Cardiac muscle cell (in vitro differentiated cells and primary cell): Measurements from ENCODE around the gene NOP14. TPM values are rescaled to one million over a fixed set of nuclear protein-coding genes. Genes with fewer than 3 reads are reported as not detected.
"Not testable (repeated sequence)": the region's sequence is repeated elsewhere in the genome, so short reads cannot be mapped to it uniquely, and the experiment has no call there.

Experiments used
- DNase-seq, 2 donors: peaks; one replicate each; pipeline versions ENCODE4 v3.0.0 to v3.0.0-alpha.2; 2010 to 2017; ENCODE audit warnings: low read depth in 1 of 2, low spot score in 1 of 2
- H3K27ac ChIP-seq: fragments of 200-600 bp; sonication (generic); 2 replicates; pipeline ENCODE4 v1.5.1; 2016
- H3K27me3 ChIP-seq: fragments of 200-600 bp; sonication (generic); 2 replicates; pipeline ENCODE4 v1.6.0; 2016; ENCODE audit warnings: control low read depth
- H3K36me3 ChIP-seq: fragments of 200-600 bp; sonication (generic); 2 replicates; pipeline ENCODE4 v1.5.1; 2016; ENCODE audit warnings: control low read depth
- H3K4me1 ChIP-seq: fragments of 200-600 bp; sonication (generic); 2 replicates; pipeline ENCODE4 v1.8.1; 2017; ENCODE audit warnings: low read depth, mild to moderate bottlenecking, mixed run types
- H3K4me3 ChIP-seq: fragments of 200-600 bp; sonication (generic); 2 replicates; pipeline ENCODE4 v1.5.1; 2016; ENCODE audit warnings: mild to moderate bottlenecking
- H3K9me3 ChIP-seq: fragments of 200-600 bp; sonication (generic); 2 replicates; pipeline ENCODE4 v1.5.1; 2017; ENCODE audit warnings: low read depth, mild to moderate bottlenecking, control low read depth
- CTCF ChIP-seq: IDR thresholded peaks from 2 replicates; pipeline ENCODE4 v1.5.1; 2012; ENCODE audit warnings: low read depth, mild to moderate bottlenecking, low read length
- polyA plus RNA-seq: library from polyadenylated mRNA; unstranded; fragments of >200 nt; fragmentation: Nextera tagmentation; extraction: Ambion mirVana; gene quantifications from 2 replicates; pipeline ENCODE4 v1.2.1, GENCODE V29; 2016
- total RNA-seq: library from RNA; depleted of rRNA; stranded (reverse); fragments of >200 nt; gene quantifications from 2 replicates; pipeline ENCODE4 v1.2.3, GENCODE V29; 2016

The NOP14 gene
- total and polyA plus RNA-seq, 2 experiments from 2014 or later = 17.6 to 19.8 TPM

DNA sequence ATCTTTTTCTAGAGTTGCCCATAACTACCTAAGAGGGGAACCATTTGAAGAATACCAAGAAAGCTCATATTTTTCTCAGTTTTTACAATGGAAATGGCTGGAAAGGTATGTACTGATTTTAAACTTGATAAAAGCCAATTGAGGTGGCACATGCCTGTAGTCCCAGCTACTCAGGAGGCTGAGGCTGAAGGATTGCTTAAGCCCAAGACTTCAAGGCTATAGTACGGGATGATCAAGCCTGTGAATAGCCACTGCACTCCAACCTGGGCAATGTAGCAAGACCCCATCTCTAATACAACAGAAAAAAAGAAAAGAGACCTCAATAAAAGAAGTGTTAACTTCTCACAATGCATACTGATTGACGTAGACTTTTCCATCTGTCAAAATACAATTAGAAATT lies 44.5 kb upstream of the NOP14 start:
- no peak overlapping the region for H3K4me3 ChIP-seq

DNA sequence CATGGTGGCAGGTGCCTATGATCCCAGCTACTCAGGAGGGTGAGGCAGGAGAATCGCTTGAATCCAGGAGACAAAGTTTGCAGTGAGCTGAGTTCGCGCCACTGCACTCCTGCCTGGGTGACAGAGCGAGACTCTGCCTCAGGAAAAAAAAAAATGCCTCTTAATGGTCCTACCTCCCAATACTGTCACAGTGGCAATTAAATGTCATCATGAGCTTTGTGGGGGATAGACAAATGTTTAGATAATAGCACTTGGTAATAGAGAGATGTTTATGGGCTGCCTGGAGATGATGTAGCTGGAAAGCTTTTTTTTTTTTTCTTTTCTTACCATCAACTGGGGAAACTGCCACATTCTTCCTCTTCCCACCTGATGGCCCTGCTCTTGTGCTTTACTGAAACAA lies 33.2 kb upstream of the NOP14 start:
- Histone ChIP-seq H3K27ac (no peak overlapping the region), H3K9me3 (no peaks in the 10 kb centered on the region), H3K36me3 (no peaks in the 10 kb centered on the region), H3K4me3 (no peak overlapping the region), H3K4me1 (no peaks in the 10 kb centered on the region), H3K27me3 (no peaks in the 10 kb centered on the region)
- no peak for TF ChIP-seq CTCF
- DNase-seq = no peak

More for the DNA sequence above, 44.5 kb upstream of the NOP14 start:
- no peaks in the 10 kb centered on the region for H3K9me3 ChIP-seq
- no peak for TF ChIP-seq CTCF
- DNase-seq = no peak
- no peak overlapping the region for H3K27ac ChIP-seq
- no peaks in the 10 kb centered on the region for H3K27me3 ChIP-seq
- peaks cover 5% of the 10 kb centered on the region for H3K4me1 ChIP-seq
- no peaks in the 10 kb centered on the region for H3K36me3 ChIP-seq

DNA sequence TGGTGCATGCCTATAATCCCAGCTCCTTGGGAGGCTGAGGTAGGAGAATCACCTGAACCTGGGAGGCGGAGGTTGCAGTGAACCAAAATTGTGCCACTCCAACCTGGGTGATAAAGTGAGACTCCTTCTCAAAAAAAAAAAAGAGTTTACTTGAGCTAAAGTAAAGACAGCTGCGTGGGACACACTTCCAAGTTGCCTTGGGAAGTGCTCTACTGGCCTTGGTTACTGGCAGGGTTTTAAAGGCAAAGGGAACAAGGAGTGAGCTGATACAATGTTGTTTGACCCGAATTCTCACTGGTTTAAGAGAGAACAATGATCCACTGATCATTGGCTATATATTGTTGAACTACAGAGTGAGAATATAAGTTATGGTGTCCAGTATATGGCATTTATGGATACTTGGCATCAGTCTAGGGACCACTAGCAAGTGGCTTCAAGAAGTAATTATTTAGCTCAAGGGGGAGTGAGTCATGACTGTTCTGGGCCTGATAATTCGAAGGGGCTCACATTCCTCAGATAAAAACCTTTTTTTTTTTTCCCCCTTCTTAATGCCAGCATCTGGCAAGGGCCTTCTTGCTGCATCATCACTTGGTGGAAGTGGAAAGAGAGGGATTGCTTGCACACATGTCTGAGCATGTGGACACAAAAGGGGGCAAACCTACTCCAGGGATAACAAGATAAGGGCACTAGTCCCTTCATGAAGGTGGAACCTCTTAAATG lies 32.5 kb upstream of the NOP14 start:
- DNase-seq = peak in 1 of 2 donors; percentile 26
- H3K36me3 ChIP-seq = no peaks in the 10 kb centered on the region

DNA sequence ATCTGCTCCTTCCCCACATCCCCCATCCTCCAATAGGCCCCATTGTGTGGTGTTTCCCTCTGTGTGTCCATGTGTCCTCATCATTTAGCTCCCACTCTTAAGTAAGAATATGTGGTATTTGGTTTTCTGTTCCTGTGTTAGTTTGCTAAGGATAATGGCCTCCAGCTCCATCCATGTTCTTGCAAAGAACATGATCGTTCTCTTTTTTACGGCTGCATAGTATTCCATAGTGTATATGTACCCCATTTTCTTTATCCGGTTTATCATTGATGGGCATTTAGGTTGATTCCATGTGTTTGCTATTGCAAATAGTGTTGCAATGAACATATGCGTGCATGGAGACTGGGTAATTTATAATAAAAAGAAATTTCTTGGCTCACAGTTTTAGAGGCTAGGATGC lies 31.7 kb upstream of the NOP14 start:
- no peaks in the 10 kb centered on the region for H3K9me3 ChIP-seq
- TF ChIP-seq CTCF = no peak
- no peaks in the 10 kb centered on the region for H3K27me3 ChIP-seq
- H3K36me3 ChIP-seq = no peaks in the 10 kb centered on the region
- H3K4me1 ChIP-seq = no peaks in the 10 kb centered on the region
- no peak overlapping the region for H3K4me3 ChIP-seq
- no peak overlapping the region for H3K27ac ChIP-seq
- no peak for DNase-seq

More for the DNA sequence above, 32.5 kb upstream of the NOP14 start:
- no peak overlapping the region for H3K27ac ChIP-seq
- H3K9me3 ChIP-seq = no peaks in the 10 kb centered on the region
- no peak for TF ChIP-seq CTCF
- H3K4me3 ChIP-seq = no peak overlapping the region
- H3K27me3 ChIP-seq = no peaks in the 10 kb centered on the region
- no peaks in the 10 kb centered on the region for H3K4me1 ChIP-seq

- no peaks in the 10 kb centered on the region for H3K4me1 ChIP-seq
- H3K36me3 ChIP-seq = no peaks in the 10 kb centered on the region
- no peak for DNase-seq
- H3K27ac ChIP-seq = no peak overlapping the region
- no peak for TF ChIP-seq CTCF
- no peak overlapping the region for H3K4me3 ChIP-seq
- no peaks in the 10 kb centered on the region for H3K27me3 ChIP-seq
- no peaks in the 10 kb centered on the region for H3K9me3 ChIP-seq
These were observed 28.0 kb upstream of the NOP14 start for GRCh38 chr4:2991243-2991642.

DNA sequence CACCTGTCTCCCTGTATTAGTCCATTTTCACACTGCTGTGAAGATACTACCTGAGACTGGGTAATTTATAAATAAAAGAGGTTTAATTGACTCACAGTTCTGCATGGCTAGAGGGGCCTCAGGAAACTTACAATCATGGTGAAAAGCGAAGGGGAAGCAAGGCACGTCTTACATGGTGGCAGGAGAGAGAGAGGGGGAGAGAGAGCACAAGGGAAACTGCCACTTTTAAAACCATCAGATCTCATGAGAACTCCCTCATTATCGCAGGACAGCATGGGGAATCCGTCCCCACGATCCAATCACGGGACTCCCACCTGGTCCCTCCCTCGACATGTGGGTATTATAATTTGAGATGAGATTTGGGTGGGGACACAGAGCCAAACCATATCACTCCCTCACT lies 20.5 kb upstream of the NOP14 start:
- not testable (repeated sequence) for DNase-seq, H3K4me1 ChIP-seq, H3K27me3 ChIP-seq, H3K9me3 ChIP-seq, H3K4me3 ChIP-seq, H3K27ac ChIP-seq, H3K36me3 ChIP-seq
